Stomach (tissue), 9 donors: ENCODE data around the gene PKHD1. TPM values are rescaled to one million over a fixed set of nuclear protein-coding genes. Genes with fewer than 3 reads are reported as not detected.
"Not testable (repeated sequence)": the region's sequence is repeated elsewhere in the genome, so short reads cannot be mapped to it uniquely, and the experiment has no call there.

Experiments
- DNase-seq, 2 donors: peaks; one replicate each; pipeline versions ENCODE4 v3.0.0 to v3.0.0-alpha.2; 2013 to 2019
- H3K27ac ChIP-seq, 5 donors: fragments of 200-600 bp in 4 of 5; sonication (generic) in 4 of 5; one replicate each; pipeline ENCODE4 v1.5.1; 2013 to 2019; ENCODE audit warnings: mild to moderate bottlenecking in 1 of 5, moderate library complexity in 1 of 5
- H3K27me3 ChIP-seq, 3 donors: fragments of 200-600 bp; sonication (generic); one replicate each; pipeline ENCODE4 v1.5.1; 2017 to 2019; ENCODE audit warnings: mixed run types in 1 of 3
- H3K36me3 ChIP-seq, 4 donors: fragments of 200-600 bp; sonication (generic); 1 replicate in 3 of 4; 2 replicates in 1 of 4; pipeline ENCODE4 v1.5.1; 2016 to 2019
- H3K4me1 ChIP-seq, 4 donors: fragments of 200-600 bp; sonication (generic); one replicate each; pipeline ENCODE4 v1.5.1; 2016 to 2019
- H3K4me3 ChIP-seq, 4 donors: fragments of 200-600 bp; sonication (generic) in 3 of 4; one replicate each; pipeline ENCODE4 v1.5.1; 2016 to 2019; ENCODE audit warnings: mild to moderate bottlenecking in 1 of 4
- H3K9me3 ChIP-seq, 4 donors: fragments of 200-600 bp; sonication (generic); one replicate each; pipeline ENCODE4 v1.5.1; 2016 to 2019
- CTCF ChIP-seq, 7 experiments: fragments of 450-650 bp in 4 of 7; fragments of 200-600 bp in 3 of 7; sonication (generic) in 3 of 7; IDR thresholded peaks; one replicate each; pipeline ENCODE4 v1.5.1; 2016 to 2019; ENCODE audit warnings: antibody characterized with exemption in 7 of 7, control low read depth in 2 of 7, mild to moderate bottlenecking in 1 of 7
- EP300 ChIP-seq: sonication (generic); formaldehyde crosslinking; IDR thresholded peaks from one replicate; pipeline ENCODE4 v1.6.1; 2017; ENCODE audit warnings: antibody characterized with exemption
- POLR2A ChIP-seq, 4 donors: fragments of 450-650 bp; IDR thresholded peaks; one replicate each; pipeline ENCODE4 v1.6.1; 2016; ENCODE audit warnings: antibody characterized with exemption in 4 of 4, control low read depth in 2 of 4, mild to moderate bottlenecking in 1 of 4, moderate library complexity in 1 of 4
- POLR2AphosphoS5 ChIP-seq, 3 donors: sonication (generic); formaldehyde crosslinking; IDR thresholded peaks; one replicate each; pipeline ENCODE4 v1.6.1; 2016; ENCODE audit warnings: antibody characterized with exemption in 3 of 3
- WGBS, 5 donors: extraction: QIAGEN DNeasy Blood & Tissue Kit in 3 of 5; methylation state at CpG; one replicate each; pipeline versions ENCODE4 v1.1.5 to v1.1.7; 2013 to 2018; 5-methylcytosine and 5-hydroxymethylcytosine counted together
- intact Hi-C: fragments of 100-400 bp; cut with DNase I; formaldehyde crosslinking; loops from one replicate; pipeline ENCODE4 v1.15.1; 2023; ENCODE audit warnings: low total_unique reads
- polyA plus RNA-seq, 3 donors: library from polyadenylated mRNA; stranded (reverse); fragments of 200-250 nt; gene quantifications; one replicate each; pipeline ENCODE4 v1.2.3, GENCODE V29; 2013
- total RNA-seq, 5 donors: library from RNA; depleted of rRNA; stranded (reverse); fragments of >200 nt; gene quantifications; one replicate each; pipeline versions ENCODE4 v1.1.0 to v1.2.3, GENCODE V29; 2014 to 2016
- donor health status: healthy with polysubstance abuse.
- donor health status: Bipolar disorder and iron deficiency.
- donor health status: healthy.

Gene PKHD1
- total and polyA plus RNA-seq, 8 donors, result 0.19 to 19.2 (median 4.6) TPM; not detected in 2

GRCh38 chr6:51983564-51983963 lies 103.8 kb downstream of the PKHD1 start:
- H3K4me1 ChIP-seq, result no peaks in the 10 kb centered on the region
- TF ChIP-seq POLR2A (IDR thresholded peaks at IDR 0.05) (no peak), POLR2AphosphoS5 (IDR thresholded peaks at IDR 0.05) (no peak), EP300 (no peak), CTCF (IDR thresholded peaks at IDR 0.05) (no peak)
- H3K4me3 ChIP-seq, result no peak overlapping the region
- 44 to 55% (median 54%) methylated on average over 5 of the region's 5 CpGs for WGBS, 5 donors
- H3K27me3 ChIP-seq, result no peaks in the 10 kb centered on the region
- DNase-seq, result no peak
- H3K36me3 ChIP-seq, result no peaks in the 10 kb centered on the region
- no peak overlapping the region for H3K27ac ChIP-seq
- intact Hi-C loops, result no loop called here
- H3K9me3 ChIP-seq, result no peaks in the 10 kb centered on the region

- H3K4me1 ChIP-seq, DNase-seq, H3K36me3 ChIP-seq, H3K4me3 ChIP-seq, intact Hi-C loops, H3K27ac ChIP-seq, H3K9me3 ChIP-seq, H3K27me3 ChIP-seq: not testable (repeated sequence)
- WGBS, 5 donors, result 76 to 83% (median 81%) methylated on average over 4 to 5 of the region's 5 CpGs
Observed at GRCh38 chr6:51982695-51983094, 104.7 kb downstream of the PKHD1 start.

DNA sequence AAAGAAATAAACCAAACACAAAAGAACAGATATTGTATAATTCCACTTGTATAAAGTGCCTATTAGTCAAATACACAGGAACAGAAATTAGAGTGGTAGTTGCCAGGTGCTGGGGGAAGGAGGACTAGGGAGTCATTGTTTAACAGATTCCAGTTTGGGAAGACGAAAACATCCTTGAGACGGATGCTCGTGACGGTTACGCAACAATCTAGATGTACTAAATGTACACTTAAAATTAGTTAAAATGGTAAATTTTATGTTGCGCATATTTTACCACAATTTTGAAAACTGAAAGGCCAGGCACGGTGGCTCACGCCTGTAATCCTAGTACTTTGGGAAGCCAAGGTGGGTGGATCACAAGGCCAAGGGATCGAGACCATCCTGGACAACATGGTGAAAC lies 111.0 kb downstream of the PKHD1 start:
- DNase-seq, result no peak
- intact Hi-C loops, result no loop called here
- no peak overlapping the region for H3K4me3 ChIP-seq
- 94 to 96% (median 95%) methylated on average over 9 of the region's 9 CpGs for WGBS, 5 donors
- H3K27ac ChIP-seq, result no peak overlapping the region
- H3K27me3 ChIP-seq, result no peaks in the 10 kb centered on the region
- no peak for TF ChIP-seq CTCF (IDR thresholded peaks at IDR 0.05)
- TF ChIP-seq POLR2A (IDR thresholded peaks at IDR 0.05), result no peak
- TF ChIP-seq EP300, result no peak
- TF ChIP-seq POLR2AphosphoS5 (IDR thresholded peaks at IDR 0.05), result no peak
- H3K9me3 ChIP-seq, result no peaks in the 10 kb centered on the region
- H3K4me1 ChIP-seq, result no peaks in the 10 kb centered on the region
- no peaks in the 10 kb centered on the region for H3K36me3 ChIP-seq

- intact Hi-C loops, result no loop called here
- TF ChIP-seq POLR2A (IDR thresholded peaks at IDR 0.05), result no peak
- TF ChIP-seq POLR2AphosphoS5 (IDR thresholded peaks at IDR 0.05), result no peak
- TF ChIP-seq CTCF (IDR thresholded peaks at IDR 0.05), result no peak
- TF ChIP-seq EP300, result no peak
- Histone ChIP-seq H3K4me3 (no peak overlapping the region), H3K9me3 (no peaks in the 10 kb centered on the region), H3K4me1 (no peaks in the 10 kb centered on the region), H3K27ac (no peak overlapping the region), H3K36me3 (no peaks in the 10 kb centered on the region), H3K27me3 (no peaks in the 10 kb centered on the region)
- 49 to 65% (median 54%) methylated on average over 3 of the region's 3 CpGs for WGBS, 5 donors
- DNase-seq, result no peak
Observed at GRCh38 chr6:51972659-51973058, 114.8 kb downstream of the PKHD1 start.

- WGBS, 5 donors, result 81 to 95% (median 91%) methylated on average over 2 of the region's 2 CpGs
Observed at GRCh38 chr6:51968265-51968664, 119.1 kb downstream of the PKHD1 start.

More at GRCh38 chr6:51968265-51968664, 119.1 kb downstream of the PKHD1 start:
- Histone ChIP-seq H3K9me3 (no peaks in the 10 kb centered on the region), H3K4me3 (no peak overlapping the region), H3K4me1 (no peaks in the 10 kb centered on the region), H3K36me3 (no peaks in the 10 kb centered on the region), H3K27me3 (no peaks in the 10 kb centered on the region), H3K27ac (no peak overlapping the region)
- no peak for DNase-seq
- intact Hi-C loops, result loop anchor here (10.0 kb wide), 1 partner anchor 123 kb away; no protein-coding TSS in a partner anchor
- TF ChIP-seq POLR2AphosphoS5 (IDR thresholded peaks at IDR 0.05) (no peak), CTCF (IDR thresholded peaks at IDR 0.05) (no peak), POLR2A (IDR thresholded peaks at IDR 0.05) (no peak), EP300 (no peak)
